HTR-8/SVneo (cell line): Measurements from ENCODE around the gene CIPC.

ENCODE experiments used
- DNase-seq: peaks from one replicate; pipeline ENCODE4 v3.0.0; 2011; ENCODE audit warnings: low spot score, mixed read lengths; ENCODE audit not compliant: insufficient read length
- FAIRE-seq: peaks from 2 replicates; lab custom pipeline; 2011; peaks lifted over from hg19 to GRCh38; lab: Jason Lieb, UNC

Gene CIPC

GRCh38 chr14:77097700-77098528 lies at the start of gene CIPC:
CIPC (plus strand) TSS chr14:77098258; CDS start chr14:77105709, 7,451 bp downstream.
- FAIRE-seq, result peak; percentile 99
- peak; percentile 100 for DNase-seq

- no peak for FAIRE-seq
- no peak for DNase-seq
These were observed 46.9 kb upstream of the CIPC start for GRCh38 chr14:77051116-77051515.

- FAIRE-seq (peak; percentile 77), DNase-seq (no peak)
These were observed 45.6 kb upstream of the CIPC start for GRCh38 chr14:77052281-77053044.

GRCh38 chr14:77053046-77053841 lies 44.8 kb upstream of the CIPC start:
- FAIRE-seq (peak; percentile 77), DNase-seq (peak; percentile 96)

- DNase-seq, result no peak
- no peak for FAIRE-seq
These were observed 42.8 kb upstream of the CIPC start for GRCh38 chr14:77055306-77055705.

- FAIRE-seq, result no peak
- DNase-seq, result no peak
These were observed 42.1 kb upstream of the CIPC start for GRCh38 chr14:77055981-77056380.

GRCh38 chr14:77058117-77058516 lies 39.9 kb upstream of the CIPC start:
- no peak for DNase-seq
- peak; percentile 60 for FAIRE-seq

- DNase-seq (no peak), FAIRE-seq (no peak)
These were observed 39.3 kb upstream of the CIPC start for GRCh38 chr14:77058785-77059184.

GRCh38 chr14:77059276-77059915 lies 38.7 kb upstream of the CIPC start:
- DNase-seq (peak; percentile 76), FAIRE-seq (peak; percentile 99)

- DNase-seq (no peak), FAIRE-seq (no peak)
These were observed 36.3 kb upstream of the CIPC start for GRCh38 chr14:77061630-77062257.

GRCh38 chr14:77062261-77062660 lies 35.8 kb upstream of the CIPC start:
- DNase-seq (no peak), FAIRE-seq (peak; percentile 23)

- DNase-seq (no peak), FAIRE-seq (no peak)
These were observed 34.4 kb upstream of the CIPC start for GRCh38 chr14:77063571-77064171.

GRCh38 chr14:77064521-77065178 lies 33.4 kb upstream of the CIPC start:
- no peak for DNase-seq
- FAIRE-seq, result no peak

GRCh38 chr14:77065851-77066577 lies 32.0 kb upstream of the CIPC start:
- no peak for FAIRE-seq
- no peak for DNase-seq

GRCh38 chr14:77066578-77067172 lies 31.4 kb upstream of the CIPC start:
- FAIRE-seq, result no peak
- DNase-seq, result no peak

GRCh38 chr14:77067632-77068516 lies 30.2 kb upstream of the CIPC start:
- FAIRE-seq, result peak; percentile 89
- DNase-seq, result peak; percentile 83
